Bone marrow (tissue), 2 donors: Measurements from ENCODE around the gene CCHCR1.
"Not testable (repeated sequence)": the region's sequence is repeated elsewhere in the genome, so short reads cannot be mapped to it uniquely, and the experiment has no call there.

ENCODE experiments used
- DNase-seq, 2 donors: peaks; one replicate each; lab custom pipeline; 2025; lab: John Stamatoyannopoulos, UW

CCHCR1 gene

DNA sequence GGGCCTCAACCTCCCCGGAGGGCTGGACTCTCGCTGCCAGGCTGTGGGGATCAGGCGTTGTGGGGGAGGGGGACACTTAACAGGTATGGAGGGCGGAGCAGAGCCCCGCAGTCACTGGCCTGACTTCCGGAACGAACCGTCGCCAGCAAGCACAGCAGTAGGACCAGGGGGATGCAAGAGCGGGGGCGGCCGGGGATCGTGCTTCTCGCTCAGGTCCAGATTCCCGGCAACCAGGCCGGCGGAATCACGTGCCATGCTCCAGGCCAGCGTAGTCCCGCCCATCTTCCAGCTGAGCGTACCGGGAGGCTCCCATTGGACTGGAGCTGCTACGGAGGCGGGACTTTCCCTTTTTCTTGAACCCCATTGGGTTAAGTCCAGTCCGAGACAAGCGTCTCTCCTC is 22.9 kb upstream of the CCHCR1 start:
- peak in 1 of 2 donors; percentile 10 for DNase-seq

DNA sequence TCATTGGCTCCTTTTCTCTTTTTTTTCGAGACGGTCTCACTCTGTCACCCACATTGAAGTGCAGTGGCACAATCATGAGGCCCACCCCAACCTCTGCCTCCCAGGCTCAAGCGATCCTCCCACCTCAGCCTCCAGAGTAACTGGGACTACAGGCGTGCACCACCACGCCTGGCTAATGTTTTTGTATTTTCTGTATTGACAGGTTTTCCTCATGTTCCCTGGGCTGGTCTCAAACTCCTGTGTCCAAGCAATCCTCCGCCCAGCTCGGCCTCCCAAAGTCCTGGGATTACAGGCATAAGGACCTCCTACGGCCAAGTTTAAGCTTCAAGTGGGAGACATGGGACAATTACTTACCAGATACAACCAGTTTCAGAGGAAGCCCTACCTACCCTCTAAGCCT is 22.3 kb upstream of the CCHCR1 start:
- no peak for DNase-seq

DNA sequence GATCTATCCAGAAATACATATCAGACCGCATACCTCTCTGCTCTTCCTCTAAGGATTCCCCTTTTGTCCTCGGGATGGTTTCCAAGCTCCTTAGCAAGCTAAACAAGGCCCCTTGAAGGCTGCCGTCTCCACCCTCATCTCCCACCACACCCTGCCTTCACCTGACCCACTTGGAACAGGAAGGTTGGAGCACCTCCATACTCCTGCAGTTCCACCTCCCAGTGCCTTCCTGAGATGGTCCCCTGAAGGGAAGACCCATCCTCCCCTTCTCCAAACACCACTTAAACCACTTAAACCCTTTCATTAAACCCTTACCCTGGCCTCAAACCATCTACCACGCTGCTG is 21.4 kb upstream of the CCHCR1 start:
- DNase-seq = no peak

DNA sequence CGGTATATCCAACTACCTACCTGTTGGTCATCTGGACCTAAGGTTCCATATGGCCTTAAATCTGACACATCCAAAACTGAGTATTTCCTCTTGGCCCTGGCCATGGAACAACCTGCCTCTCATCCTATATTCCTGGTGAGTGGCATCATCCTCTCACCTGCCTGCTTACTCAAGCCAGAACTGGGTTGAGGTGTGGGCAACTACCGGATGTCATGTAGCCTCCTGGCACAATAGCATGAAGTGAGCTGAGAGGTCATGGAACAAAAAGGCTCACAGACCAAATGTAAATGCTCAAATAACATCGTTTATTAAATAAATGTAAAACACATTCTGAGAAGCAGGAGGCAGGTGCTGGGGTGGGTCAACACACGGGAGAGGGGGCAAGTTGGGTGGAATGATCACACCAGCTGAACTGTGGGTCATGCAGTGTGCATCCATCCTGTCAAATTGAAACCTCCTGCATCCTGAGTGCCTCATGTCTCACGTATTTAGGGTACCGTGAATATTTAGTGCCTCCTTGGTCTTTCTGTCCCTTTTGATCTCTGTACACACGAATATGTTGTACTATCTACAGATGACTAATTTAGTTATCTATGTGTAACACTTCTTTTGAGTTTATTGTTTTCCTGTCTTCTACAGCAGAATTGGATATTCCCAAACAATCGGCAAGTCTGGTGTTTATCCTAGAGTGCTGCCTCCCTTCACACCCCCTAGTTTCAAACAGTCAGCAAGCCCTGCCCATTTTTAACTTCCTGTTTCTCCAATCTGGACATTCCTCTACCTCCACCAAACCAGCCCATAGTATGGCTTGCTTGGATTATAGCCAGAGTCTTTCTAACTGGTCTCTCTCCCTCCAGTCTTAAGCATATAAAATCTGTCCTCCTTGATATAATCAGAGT is 20.8 kb upstream of the CCHCR1 start:
- no peak for DNase-seq

DNA sequence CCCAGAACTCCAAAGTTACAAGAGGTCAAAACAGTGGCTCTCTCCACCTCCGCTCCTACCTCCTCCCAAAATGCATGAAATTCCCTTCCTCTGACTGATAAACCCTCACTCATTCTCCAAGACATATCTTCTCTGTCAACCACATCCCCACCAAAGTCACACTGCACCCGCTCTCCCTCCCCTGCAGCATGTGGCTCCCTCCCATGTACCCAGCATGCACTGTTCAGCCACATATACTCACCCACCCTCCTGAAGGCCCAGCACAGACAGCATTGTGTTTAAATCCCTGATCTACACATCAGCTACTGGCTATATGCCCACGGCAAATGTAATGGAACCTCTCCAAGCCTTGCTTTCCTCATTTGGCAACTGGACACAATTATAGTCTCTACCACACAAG is 18.4 kb upstream of the CCHCR1 start:
- no peak for DNase-seq

DNA sequence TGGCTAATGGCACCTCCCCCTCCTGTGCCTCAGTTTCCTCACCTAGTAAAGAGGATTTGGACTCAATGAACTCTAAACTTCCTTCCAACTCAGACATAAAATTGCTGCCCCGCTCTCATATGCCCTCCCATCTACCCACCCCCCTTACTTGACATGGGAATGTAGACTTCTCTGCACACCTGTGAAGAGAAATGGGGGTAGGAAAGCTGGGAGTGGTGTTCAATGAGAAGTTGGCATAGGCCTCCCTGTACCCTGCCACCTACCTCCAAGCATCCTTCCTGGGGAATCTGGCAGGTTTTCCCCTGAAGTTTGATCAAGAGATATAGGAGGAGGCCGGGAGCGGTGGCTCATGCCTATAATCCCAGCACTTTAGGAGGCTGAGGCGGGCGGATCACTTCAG is 16.8 kb upstream of the CCHCR1 start:
- DNase-seq = no peak

DNA sequence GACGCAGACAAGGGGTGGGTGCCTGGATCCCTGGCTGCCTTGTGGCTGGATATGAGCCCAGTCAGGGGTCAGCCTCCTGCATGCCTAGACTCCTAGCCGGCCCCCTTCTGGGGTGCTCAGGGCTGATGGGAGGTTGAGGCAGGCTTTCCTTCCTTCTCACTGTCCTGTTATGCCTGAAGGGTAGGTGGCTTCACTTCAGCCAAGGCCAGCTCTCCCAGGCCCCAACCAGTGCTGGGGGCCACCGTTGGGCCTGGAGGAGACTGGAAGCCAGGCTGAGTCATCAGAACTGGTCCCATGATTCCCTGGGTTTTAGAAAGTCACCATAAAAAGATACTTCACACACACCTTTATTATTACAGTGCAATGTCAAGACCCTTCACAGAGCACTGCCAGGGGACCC is 15.8 kb upstream of the CCHCR1 start:
- DNase-seq = no peak

DNA sequence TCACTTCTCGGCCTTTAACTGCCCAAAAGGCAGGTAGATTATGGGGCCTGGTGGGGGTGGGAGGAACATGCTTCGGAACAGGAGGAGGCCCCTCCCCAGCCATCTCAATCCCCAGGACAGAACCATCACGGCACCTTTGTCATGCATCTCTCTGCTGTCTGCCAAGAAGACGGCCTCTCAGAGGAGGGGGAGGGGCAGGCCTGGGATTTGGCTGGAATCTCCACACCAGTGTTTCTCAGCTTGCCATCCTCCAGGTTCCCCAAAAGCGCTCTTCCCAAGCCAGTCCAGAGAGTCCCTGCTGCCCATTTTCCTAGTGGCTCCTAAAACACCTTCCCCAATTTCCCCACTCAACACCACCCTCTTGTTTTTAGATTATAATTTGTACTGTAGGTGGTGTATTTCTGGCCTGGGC is 15.4 kb upstream of the CCHCR1 start:
- DNase-seq = no peak

DNA sequence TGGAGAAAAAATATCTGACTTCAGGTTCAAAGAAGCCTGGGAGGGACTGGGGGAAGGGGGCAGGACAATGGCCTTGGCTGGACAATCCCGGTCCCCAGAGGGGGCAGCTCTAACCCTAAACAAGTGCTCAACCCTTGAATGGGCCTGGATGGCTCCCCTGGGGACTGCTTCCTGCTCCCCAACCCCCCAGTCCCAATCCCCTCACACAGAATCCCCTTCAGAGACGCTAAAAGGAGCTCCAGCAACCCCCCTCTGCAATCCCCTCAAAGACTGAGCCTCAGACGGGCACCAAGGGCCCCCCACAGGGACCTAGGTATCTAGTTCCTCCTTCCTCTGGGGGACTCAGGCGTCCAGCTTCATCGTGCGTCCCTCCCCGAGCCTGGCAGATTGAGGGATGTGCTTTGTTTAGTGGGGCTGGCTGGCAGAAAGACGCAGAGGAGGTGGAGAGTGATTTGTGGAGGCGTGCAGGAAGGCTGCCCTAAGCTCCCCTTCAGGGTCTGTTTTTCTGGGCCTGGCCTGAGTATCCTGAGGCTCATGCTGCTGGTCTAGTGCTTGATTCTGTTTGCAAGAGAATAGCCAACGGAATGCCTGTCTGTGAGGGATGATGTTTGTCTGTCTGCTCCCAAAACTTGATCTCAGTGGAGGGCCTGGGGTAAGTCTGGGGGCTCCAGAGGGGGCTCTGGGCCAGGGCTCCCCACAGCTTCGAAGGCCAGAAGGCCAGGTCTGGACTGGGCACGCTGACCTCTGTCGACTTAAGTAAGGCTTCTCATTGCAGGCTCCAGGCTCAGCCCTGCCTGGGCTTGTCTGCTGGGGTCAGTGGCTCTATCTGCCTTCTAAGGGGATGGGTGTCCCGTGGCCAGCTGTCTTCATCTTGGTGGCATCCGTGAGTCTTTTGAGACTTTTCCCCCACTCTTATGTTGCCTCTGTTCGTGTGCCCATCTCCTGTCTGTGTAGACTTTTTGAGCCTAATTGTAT is 14.6 kb upstream of the CCHCR1 start:
- no peak for DNase-seq

DNA sequence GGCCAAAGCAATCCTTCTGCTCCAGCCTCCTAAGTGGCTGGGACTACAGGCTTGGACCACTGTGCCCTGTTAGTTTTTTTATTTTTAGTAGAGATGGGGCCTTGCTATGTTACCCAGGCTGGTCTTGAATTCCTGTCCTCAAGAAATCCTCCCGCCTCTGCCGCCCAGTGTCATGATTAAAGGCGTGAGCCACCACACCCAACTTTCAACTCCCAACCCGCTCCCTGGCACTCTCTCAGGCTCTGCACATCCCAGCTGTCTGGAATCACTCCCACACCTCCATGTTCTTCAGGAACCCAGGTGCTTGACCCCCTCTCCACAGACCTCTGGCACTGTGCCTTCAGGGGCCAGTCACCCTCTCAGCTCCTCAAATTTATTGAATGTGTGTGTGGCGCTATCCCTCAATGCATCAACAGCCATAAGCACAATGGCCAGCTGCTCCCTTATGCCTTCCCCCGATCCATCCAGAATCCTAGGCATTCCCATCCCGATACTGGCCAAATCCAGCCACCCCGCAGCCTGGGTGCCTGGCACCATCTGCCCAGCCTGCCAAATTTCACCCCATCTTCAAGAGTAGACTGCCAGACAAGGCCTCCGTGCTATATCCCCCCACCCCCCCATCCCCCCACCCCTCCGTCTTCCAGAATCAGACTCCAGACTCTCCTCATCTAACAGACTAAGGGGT is 13.5 kb upstream of the CCHCR1 start:
- no peak for DNase-seq

DNA sequence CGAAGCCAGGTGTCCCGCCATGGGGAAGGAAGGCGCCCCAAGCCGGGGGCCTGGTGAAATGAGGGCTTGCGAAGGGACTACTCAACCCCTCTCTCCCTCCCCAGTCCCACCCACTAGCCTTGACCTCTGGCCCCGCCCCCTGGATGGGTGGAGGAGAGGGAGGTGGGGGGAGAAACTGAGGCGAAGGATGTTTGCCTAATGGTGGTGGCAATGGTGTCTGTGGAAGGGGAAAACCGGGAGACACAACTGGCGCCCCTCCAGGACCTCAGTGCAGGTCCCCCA is 12.9 kb upstream of the CCHCR1 start, which contains the start of gene POU5F1:
Gene POU5F1, minus strand, starts transcription at position 83 of the 282 bp plus-strand sequence. Its CDS starts 62 bp downstream, at position 21.
- DNase-seq = no peak

DNA sequence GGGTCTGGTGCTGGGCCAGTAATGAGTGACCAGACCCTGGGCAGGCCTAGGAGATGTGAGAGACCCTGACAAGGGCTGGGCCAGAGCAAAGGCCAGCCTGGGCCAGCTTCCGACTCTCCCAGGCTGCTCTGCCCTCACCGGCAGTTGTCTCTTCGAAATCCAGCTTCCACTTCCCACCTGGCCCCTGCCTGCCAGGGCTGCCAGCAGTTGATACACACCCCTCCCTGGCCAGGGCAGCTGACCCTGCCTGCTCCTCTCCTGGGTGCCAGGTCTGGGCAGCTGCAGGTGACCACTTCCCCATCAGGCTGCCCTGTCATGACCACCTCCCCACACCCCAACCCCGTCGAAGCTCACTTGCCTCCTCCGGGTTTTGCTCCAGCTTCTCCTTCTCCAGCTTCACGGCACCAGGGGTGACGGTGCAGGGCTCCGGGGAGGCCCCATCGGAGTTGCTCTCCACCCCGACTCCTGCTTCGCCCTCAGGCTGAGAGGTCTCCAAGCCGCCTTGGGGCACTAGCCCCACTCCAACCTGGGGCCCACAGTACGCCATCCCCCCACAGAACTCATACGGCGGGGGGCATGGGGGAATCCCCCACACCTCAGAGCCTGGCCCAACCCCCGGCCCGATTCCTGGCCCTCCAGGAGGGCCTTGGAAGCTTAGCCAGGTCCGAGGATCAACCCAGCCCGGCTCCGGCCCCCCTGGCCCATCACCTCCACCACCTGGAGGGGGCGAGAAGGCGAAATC is 12.4 kb upstream of the CCHCR1 start:
- not testable (repeated sequence) for DNase-seq

DNA sequence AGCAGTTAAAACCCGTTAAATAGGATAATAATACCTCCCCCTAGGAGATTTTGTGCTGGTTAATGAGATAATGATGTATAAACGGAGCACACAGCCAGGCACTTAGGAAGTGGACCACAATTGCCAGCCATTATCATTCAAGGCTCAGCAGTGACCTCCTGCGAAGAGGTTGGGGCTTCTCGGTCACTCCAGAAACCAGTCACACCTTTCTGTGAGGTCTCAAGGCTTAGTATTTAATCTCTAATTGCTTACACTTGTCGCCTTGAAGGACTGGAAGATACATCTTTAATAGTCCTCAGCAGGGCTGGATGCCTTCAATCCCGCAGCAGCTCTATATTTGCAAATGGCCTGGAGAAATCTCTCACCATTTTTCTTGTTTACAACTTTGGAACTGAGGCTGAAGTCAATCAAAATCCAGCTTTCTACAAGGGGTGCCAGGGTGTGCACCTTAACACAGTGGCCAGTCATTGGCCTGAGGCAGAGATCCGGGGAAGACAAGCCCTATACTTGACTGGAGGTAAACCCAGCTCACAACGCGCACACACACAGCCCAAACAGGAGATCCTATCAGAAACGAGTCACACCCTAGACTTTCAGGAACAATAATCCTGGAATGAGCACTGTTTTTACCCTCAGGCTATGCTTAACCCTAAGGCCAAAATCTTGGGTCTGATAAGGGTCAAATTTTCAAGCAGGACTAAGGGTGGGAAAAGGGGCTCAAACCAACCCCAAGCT is 11.7 kb upstream of the CCHCR1 start:
- DNase-seq = no peak

DNA sequence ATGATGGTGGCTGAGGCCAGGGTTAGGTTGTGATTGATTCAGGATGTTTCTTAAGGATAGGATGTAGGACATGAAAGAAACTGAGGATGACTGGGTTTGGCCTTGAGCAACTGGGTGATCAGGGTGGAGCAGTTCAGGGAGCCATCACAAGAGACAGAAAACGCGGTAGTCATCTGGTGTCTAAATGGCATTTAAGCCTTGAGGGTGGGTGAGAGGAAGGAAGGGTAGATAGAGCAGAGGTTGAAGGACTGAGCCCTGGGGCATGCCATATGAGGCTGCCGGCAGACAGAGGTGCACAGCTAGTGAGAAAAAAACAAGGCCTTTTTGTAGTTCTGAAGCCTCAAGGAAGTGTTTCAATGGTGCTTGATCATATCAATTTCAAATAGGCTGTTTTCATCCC is 11.0 kb upstream of the CCHCR1 start:
- no peak for DNase-seq

DNA sequence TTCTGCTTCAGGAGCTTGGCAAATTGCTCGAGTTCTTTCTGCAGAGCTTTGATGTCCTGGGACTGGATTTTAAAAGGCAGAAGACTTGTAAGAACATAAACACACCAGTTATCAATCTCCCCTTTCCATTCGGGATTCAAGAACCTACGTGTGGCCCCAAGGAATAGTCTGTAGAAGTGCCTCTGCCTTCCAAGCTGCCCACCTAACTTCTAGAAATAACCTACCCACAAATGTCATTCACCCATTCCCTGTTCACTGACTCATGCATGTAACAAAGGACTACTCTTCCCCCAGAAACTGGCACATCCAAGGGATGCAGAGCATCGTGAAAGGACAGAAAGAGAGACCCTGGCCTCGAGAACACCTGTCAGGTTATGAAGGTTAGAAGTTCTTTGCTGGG is 8.4 kb upstream of the CCHCR1 start:
- no peak for DNase-seq

DNA sequence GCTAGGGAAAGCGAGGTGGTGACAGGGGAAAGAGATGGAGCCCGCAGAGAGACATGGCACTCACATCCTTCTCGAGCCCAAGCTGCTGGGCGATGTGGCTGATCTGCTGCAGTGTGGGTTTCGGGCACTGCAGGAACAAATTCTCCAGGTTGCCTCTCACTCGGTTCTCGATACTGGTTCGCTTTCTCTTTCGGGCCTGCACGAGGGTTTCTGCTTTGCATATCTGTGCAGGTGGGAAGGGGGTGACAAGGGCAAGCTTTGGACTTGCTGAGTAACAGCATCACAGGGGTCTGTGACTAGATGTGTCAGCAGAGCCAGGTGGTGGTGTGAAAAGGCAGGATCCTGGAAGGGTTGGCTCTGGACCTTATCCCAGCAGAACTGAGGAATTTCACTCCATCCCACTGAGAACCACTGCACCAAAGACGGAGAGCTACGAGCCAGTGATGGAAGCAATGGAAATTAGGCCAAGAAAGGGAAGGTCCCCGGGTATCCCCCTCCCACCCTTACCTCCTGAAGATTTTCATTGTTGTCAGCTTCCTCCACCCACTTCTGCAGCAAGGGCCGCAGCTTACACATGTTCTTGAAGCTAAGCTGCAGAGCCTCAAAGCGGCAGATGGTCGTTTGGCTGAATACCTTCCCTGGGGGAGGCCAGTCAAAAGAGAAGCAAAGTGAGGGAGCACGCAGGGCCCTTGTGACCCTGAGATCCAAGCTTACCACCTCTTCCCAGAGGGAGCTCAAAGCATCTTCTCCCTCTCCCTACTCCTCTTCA is 7.6 kb upstream of the CCHCR1 start:
- DNase-seq = not testable (repeated sequence)

DNA sequence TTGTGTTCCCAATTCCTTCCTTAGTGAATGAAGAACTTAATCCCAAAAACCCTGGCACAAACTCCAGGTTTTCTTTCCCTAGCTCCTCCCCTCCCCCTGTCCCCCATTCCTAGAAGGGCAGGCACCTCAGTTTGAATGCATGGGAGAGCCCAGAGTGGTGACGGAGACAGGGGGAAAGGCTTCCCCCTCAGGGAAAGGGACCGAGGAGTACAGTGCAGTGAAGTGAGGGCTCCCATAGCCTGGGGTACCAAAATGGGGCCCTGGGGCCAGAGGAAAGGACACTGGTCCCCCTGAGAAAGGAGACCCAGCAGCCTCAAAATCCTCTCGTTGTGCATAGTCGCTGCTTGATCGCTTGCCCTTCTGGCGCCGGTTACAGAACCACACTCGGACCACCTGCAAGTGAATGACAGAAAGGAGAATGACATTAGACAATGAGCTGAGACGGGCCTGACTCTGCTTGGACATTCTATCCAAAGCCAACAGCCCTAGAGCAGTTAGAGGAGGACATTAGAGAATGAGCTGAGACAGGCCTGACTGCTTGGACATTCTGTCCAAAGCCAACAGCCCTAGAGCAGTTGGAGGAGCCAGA is 7.0 kb upstream of the CCHCR1 start:
- DNase-seq = not testable (repeated sequence)

DNA sequence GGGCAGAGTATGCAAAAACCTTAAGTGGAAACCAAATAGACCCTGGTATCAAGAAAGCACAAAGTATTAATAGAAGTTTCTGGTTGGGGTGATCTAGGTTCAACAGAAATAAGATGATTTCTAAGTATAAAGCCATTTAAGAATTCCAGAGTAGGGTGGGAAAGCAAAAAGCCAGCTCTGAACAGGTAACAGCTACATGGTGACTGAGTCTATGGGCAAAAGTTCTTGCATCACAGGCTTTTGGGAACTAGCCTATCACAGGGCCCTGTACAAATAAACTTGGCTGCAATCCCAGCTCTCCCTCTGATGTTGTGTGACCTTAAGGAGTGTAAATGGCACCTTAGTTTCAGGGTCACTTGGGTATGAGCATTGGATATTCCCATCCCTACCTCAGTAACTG is 6.3 kb upstream of the CCHCR1 start:
- no peak for DNase-seq

DNA sequence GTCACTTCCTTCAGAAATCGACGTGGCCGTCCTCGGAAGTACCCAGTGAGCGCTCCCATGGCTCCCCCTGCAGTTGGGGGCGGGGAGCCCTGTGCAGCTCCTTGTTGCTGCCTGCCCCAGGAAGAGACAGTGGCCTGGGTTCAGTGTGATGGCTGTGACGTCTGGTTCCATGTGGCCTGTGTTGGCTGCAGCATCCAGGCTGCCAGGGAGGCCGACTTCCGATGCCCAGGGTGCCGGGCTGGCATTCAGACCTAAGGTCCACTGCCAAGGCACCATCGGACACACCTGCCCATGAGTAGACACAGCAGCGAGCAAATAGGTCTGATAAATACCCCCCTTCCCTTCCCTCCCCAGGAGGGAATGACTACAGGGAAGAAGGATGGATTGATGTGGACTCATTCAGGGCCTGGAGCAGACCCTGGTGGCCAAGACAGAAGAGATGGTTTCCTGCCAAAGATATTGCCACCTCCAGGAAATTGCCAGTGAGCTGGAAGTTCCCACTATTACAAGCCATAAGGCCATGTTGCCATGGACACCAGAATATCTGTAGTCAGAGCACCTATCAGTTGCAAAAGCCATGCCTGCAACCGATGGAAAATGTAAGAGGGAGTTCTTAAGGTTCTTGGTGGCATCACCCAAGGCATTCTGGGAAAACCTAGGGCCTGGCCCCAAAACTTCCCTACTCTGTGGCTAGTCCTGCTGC is 5.0 kb upstream of the CCHCR1 start:
- no peak for DNase-seq
